NB4 (cell line): ENCODE results near the gene SGCE.

Experiments
- POLR2A ChIP-seq: IDR thresholded peaks from 2 replicates; pipeline ENCODE4 v1.6.1; 2011; ENCODE audit warnings: mild to moderate bottlenecking; ENCODE audit not compliant: insufficient read length; ENCODE audit errors: extremely low read depth
- TF ChIP-seq, protein P1 (sequence below): IDR thresholded peaks from one replicate; pipeline ENCODE4 v1.5.1; 2012; ENCODE audit warnings: low read depth, low read length

DNA sequence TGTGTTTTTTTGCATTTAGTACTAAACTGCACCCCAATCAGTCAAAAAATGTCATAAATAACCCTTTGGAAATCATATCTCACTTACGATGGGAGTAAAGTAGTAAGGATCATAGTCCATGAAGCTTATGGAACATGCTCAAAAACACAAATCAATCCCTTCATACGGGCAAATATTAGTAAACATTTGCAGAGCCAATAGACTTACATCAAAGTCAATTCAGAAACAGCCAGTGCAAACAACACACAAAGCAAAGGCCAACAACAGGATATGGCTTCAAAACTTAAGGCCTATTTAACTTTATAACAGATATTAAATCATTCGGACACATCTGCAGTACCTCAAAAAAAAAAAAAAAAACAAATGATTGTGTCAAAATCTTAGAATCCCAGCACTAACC, 32.1 kb downstream of the SGCE start:
- TF ChIP-seq, protein P1, sequence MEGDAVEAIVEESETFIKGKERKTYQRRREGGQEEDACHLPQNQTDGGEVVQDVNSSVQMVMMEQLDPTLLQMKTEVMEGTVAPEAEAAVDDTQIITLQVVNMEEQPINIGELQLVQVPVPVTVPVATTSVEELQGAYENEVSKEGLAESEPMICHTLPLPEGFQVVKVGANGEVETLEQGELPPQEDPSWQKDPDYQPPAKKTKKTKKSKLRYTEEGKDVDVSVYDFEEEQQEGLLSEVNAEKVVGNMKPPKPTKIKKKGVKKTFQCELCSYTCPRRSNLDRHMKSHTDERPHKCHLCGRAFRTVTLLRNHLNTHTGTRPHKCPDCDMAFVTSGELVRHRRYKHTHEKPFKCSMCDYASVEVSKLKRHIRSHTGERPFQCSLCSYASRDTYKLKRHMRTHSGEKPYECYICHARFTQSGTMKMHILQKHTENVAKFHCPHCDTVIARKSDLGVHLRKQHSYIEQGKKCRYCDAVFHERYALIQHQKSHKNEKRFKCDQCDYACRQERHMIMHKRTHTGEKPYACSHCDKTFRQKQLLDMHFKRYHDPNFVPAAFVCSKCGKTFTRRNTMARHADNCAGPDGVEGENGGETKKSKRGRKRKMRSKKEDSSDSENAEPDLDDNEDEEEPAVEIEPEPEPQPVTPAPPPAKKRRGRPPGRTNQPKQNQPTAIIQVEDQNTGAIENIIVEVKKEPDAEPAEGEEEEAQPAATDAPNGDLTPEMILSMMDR, result no peak
- no peak for TF ChIP-seq POLR2A
